LNCAP (cell line): ENCODE measurements around the gene F10.

ENCODE experiments used
- TF ChIP-seq, protein P1 (sequence below): fragments of 450-650 bp; IDR thresholded peaks from 2 replicates; pipeline ENCODE4 v1.5.1; 2017; ENCODE audit warnings: mild to moderate bottlenecking

Gene F10

DNA sequence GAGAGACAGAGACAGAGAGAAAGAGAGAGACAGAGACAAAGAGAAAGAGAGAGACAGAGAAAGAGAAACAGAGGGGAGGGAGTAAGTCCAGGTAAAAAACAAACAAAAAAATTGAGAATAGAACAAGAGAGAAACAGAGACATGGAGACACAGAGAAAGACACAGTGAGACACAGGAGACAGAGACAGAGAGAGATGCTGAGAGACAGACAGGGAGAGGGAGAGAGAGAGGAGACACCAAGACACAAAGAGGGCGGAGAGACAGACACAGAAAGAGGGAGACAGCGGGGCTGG lies 30.0 kb downstream of the F10 start:
- TF ChIP-seq, protein P1, sequence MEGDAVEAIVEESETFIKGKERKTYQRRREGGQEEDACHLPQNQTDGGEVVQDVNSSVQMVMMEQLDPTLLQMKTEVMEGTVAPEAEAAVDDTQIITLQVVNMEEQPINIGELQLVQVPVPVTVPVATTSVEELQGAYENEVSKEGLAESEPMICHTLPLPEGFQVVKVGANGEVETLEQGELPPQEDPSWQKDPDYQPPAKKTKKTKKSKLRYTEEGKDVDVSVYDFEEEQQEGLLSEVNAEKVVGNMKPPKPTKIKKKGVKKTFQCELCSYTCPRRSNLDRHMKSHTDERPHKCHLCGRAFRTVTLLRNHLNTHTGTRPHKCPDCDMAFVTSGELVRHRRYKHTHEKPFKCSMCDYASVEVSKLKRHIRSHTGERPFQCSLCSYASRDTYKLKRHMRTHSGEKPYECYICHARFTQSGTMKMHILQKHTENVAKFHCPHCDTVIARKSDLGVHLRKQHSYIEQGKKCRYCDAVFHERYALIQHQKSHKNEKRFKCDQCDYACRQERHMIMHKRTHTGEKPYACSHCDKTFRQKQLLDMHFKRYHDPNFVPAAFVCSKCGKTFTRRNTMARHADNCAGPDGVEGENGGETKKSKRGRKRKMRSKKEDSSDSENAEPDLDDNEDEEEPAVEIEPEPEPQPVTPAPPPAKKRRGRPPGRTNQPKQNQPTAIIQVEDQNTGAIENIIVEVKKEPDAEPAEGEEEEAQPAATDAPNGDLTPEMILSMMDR: no peak

DNA sequence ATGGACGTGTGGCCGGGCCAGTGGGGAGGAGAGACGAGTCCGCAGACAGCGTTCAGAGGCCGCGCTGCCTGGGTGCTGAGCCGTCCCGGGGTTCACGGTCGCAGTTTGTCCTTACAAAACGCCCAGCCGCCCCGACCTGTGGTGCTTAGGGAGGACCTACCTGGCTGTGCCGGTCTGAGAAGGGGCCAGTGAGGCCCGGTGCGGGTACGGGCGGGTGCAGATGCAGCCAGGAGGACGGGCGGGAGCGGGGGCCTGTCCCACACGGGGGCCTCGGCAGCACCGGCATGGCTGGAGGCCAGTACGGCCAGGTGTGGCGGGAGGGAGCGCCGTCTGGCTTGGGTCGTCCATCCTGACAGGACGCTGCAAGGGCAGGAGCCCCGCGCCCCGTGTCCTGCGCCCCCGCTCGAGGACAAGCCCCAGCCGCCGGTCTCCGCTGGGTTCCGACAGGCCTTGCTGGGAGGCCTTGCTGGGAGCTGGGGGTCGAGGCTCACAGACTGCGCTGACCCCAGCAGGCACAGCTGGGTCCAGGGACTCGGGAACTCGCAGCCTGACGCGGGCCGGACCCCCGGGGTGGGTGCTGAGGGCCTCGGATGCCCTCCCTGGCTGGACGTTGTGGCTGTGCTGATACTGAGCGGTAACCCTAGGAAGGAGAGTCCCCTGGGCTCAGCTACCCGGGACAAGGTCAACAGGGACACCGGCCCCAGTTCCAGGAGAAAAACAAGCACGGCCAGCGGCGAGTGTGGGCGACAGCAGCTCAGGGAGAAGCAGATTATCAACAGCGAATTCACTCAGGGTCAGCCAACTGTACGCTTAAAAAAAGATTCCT lies 30.6 kb downstream of the F10 start:
- TF ChIP-seq, protein P1: no peak

DNA sequence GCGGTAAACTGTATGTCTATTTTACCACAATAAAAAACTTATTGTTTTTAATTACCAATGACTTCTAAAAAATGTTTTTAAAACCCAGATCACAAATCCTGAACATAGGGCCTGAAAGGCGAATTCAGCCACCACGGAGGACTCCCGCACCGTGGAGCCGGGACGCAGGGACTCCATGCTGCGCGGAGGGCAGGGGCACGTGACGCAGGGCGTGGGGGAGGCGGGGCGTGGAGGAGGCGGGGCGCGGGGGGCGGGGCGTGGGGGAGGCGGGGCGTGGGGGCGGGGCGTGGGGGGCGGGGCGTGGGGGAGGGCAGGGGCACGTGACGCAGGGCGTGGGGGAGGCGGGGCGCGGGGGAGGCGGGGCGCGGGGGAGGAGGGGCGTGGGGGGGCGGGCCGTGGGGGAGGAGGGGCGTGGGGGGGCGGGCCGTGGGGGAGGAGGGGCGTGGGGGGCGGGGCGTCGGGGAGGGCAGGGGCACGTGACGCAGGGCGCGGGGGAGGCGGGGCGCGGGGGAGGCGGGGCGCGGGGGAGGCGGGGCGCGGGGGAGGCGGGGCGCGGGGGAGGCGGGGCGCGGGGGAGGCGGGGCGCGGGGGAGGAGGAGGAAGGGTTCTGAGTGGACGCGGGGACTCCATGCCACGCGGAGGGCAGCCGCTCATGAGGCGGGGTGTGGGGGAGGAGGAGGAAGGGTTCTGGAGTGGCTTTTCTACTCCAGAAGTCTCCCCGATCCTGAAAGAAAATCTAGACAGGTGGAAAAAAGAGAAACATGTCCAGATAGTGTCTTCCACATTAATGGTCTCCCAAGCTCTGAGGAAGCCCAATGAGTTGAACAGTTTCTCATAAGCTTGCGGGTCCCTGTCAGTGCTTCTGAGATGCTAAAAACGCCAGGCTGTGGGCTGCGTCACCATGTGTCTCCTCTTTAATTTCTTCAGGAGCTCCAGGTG lies 31.5 kb downstream of the F10 start:
- TF ChIP-seq, protein P1: no peak

DNA sequence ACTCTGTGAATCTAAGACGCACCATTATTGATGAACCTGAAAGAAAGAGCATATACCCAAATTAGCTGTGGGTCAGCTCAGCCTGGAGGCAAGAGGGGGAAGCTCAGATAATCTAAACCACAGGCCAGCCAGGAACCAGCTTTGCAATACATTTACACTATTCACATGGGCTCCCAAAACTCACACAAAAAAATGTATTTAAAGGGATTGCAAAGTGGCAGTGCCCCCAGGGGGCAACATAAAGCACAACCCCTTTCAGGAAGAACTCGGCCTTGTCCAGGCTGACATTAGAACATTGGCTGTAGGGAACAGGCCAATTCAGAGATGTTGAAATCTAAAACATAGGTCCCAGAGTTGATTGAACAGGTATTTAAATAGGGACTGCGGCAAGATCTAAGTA lies 32.6 kb downstream of the F10 start:
- TF ChIP-seq, protein P1: no peak

DNA sequence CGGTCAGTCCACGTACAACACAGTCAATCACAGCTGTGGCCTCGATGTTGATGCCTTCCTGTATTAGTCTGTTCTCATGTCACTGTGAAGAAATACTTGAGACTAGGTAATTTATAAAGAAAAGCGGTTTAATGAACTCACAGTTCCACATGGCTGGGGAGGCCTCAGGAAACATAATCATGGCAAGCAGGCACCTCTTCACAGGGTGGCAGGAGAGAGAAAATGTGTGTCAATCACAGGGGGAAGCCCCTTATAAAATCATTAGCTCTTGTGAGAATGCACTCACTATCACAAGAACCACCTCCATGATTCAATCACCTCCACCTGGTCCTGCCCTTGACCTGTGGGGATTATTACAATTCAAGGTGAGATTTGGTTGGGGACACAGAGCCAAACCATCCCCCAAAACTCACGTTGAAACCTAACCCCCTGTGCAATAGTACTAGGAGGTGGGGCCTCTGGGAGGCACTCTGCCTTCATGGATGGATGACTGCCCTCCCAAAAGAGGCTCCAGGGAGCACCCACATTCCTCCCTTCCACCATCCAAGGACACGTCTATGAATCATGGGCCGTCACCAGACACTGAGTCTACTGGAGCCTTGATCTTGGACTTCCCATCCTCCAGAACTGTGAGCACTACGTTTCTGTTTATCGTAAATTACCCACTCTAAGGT lies 33.5 kb downstream of the F10 start:
- TF ChIP-seq, protein P1: no peak

DNA sequence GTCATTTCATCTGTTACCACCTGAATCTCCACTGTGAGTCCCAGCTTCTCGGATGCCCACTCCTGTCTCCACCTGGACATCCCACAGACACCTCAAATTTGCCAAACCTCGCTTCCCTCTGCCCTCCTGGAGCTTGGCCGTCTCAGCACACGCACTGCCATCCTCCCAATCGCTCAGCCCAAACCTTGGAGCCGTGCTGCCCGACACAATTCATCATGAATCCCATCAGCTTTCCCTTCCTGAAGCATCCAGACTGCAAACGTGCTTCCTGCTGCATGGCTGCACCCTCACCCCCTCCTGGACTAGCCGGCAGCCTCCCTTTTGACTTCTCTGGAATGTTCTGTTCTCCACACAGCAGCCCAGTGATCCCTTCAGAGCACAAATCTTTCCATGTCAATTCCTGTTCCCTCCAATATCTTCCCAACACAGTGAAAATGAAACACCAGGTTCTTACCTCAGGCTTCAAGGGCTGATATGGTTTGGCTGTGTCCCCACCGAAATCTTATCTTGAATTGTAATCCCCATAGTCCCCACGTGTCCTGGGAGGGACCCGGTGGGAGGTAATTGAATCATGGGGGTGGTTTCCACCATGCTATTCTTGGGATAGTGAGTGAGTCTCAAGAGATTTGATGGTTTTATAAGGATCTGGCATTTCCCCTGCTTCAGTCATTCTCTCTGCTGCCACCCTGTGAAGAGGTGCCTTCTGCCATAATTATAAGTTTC lies 34.8 kb downstream of the F10 start:
- TF ChIP-seq, protein P1: no peak
